ENCODE results near the gene ZBTB48.

The ZBTB48 gene

DNA sequence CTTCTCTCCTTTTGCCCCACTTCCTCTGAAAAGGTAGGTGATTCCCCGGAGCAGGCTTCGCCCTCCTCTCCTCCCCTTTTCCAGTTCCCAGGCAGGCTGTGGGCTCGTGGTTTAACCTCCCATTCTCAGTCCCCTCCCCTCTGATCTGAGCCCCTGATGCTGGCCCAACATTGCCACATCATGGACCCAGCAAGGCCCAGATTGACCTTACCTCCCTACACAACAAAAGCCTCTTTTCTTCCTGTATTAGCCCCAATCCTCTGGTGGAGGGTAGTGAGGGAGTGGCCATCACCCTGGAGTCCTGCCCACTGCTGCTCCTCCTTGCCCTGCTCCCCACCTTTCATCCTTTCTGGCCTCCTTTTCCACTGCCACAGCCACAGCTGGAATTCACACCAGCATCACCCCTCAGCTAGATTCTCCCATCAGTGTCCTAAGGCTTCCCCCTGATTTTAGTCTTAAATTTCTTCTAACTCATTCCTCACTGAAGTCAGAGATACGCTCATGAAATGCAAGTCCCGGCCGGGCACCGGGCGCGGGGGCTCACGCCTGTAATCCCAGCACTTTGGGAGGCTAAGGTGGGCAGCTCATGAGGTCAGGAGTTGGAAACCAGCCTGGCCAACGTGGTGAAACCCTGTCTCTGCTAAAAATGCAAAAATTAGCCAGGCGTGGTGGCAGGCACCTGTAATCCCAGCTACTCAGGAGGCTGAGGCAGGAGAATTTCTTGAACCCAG is 7.0 kb upstream of the ZBTB48 start:
- no peak overlapping the region for H3K4me3 ChIP-seq (ENCODE audit: insufficient read depth, low read length, poor library complexity, severe bottlenecking)
- H3K9me2 ChIP-seq (replicated peaks; ENCODE audit: insufficient read depth, low read length) = no peaks in the 10 kb centered on the region
- H3K9me3 ChIP-seq (ENCODE audit: insufficient read depth, low read length) = no peaks in the 10 kb centered on the region
- no peaks in the 10 kb centered on the region for H4K20me1 ChIP-seq (ENCODE audit: low read depth, low read length)
- no peaks in the 10 kb centered on the region for H3K36me3 ChIP-seq (ENCODE audit: low read length)
- no peaks in the 10 kb centered on the region for H3K79me2 ChIP-seq (ENCODE audit: insufficient read depth, low read length)
- H3K9ac ChIP-seq (ENCODE audit: low read length) = no peak overlapping the region
- no peak overlapping the region for H2AFZ ChIP-seq (ENCODE audit: low read depth, low read length, severe bottlenecking)
- no peaks in the 10 kb centered on the region for H3K27me3 ChIP-seq (ENCODE audit: low read length)
- H3K4me2 ChIP-seq (ENCODE audit: low read depth, low read length, poor library complexity, severe bottlenecking) = no peak overlapping the region
- TF ChIP-seq, protein P1, sequence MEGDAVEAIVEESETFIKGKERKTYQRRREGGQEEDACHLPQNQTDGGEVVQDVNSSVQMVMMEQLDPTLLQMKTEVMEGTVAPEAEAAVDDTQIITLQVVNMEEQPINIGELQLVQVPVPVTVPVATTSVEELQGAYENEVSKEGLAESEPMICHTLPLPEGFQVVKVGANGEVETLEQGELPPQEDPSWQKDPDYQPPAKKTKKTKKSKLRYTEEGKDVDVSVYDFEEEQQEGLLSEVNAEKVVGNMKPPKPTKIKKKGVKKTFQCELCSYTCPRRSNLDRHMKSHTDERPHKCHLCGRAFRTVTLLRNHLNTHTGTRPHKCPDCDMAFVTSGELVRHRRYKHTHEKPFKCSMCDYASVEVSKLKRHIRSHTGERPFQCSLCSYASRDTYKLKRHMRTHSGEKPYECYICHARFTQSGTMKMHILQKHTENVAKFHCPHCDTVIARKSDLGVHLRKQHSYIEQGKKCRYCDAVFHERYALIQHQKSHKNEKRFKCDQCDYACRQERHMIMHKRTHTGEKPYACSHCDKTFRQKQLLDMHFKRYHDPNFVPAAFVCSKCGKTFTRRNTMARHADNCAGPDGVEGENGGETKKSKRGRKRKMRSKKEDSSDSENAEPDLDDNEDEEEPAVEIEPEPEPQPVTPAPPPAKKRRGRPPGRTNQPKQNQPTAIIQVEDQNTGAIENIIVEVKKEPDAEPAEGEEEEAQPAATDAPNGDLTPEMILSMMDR (IDR thresholded peaks at IDR 0.05; ENCODE audit: insufficient read depth, low read length, poor library complexity, severe bottlenecking) = no peak
- no peak for TF ChIP-seq EZH2phosphoT487 (conservative IDR thresholded peaks at IDR 0.05; ENCODE audit: low read length)
- H3K27ac ChIP-seq (ENCODE audit: low read depth, low read length) = no peak overlapping the region
- no peaks in the 10 kb centered on the region for H3F3A ChIP-seq (ENCODE audit: insufficient read depth)

DNA sequence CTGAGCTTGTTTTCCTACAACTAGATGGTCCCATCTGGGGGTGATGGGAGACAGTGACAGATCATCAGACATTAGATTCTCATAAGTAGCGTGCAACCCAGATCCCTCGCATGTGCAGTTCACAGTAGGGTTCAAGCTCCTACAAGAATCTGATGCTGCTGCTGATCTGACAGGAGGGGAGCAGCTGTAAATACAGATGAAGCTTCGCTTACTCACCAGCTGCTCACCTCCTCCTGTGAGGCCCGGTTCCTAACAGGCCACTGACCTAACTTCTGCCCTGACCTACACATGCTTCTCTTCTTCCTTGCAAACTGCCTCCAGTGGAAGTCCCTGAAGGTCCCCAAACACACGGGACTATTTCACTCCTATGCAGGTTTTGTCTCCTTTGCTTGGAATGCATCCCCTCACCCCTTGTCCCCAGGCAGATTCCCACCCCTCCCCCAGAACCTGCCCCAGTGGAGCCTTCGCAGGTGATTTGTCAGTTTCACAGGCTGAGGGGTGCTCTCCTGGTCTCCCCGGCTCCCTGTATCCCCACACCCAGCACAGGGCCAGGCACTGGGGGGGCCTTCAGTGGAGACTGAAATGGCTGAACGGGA is 5.7 kb upstream of the ZBTB48 start:
- no peaks in the 10 kb centered on the region for H3K79me2 ChIP-seq (ENCODE audit: insufficient read depth, low read length)
- H3K4me3 ChIP-seq (ENCODE audit: insufficient read depth, low read length, poor library complexity, severe bottlenecking) = no peak overlapping the region
- H3K27me3 ChIP-seq (ENCODE audit: low read length) = no peaks in the 10 kb centered on the region
- H3K9me3 ChIP-seq (ENCODE audit: insufficient read depth, low read length) = no peaks in the 10 kb centered on the region
- TF ChIP-seq EZH2phosphoT487 (conservative IDR thresholded peaks at IDR 0.05; ENCODE audit: low read length) = no peak
- TF ChIP-seq, protein P1 (IDR thresholded peaks at IDR 0.05; ENCODE audit: insufficient read depth, low read length, poor library complexity, severe bottlenecking) = no peak
- H4K20me1 ChIP-seq (ENCODE audit: low read depth, low read length) = no peaks in the 10 kb centered on the region
- H3K36me3 ChIP-seq (ENCODE audit: low read length) = no peaks in the 10 kb centered on the region
- no peak overlapping the region for H3K4me2 ChIP-seq (ENCODE audit: low read depth, low read length, poor library complexity, severe bottlenecking)
- no peak overlapping the region for H3K9ac ChIP-seq (ENCODE audit: low read length)
- H3F3A ChIP-seq (ENCODE audit: insufficient read depth) = no peaks in the 10 kb centered on the region
- no peaks in the 10 kb centered on the region for H3K9me2 ChIP-seq (replicated peaks; ENCODE audit: insufficient read depth, low read length)
- no peak overlapping the region for H2AFZ ChIP-seq (ENCODE audit: low read depth, low read length, severe bottlenecking)
- H3K27ac ChIP-seq (ENCODE audit: low read depth, low read length) = no peak overlapping the region

DNA sequence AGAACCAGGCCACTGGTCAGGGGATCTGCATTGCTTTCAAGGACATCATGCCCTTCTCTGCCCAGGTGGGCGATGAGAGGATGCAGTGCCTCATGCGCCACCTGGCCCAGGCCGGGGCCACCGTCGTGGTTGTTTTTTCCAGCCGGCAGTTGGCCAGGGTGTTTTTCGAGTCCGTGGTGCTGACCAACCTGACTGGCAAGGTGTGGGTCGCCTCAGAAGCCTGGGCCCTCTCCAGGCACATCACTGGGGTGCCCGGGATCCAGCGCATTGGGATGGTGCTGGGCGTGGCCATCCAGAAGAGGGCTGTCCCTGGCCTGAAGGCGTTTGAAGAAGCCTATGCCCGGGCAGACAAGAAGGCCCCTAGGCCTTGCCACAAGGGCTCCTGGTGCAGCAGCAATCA is 5.0 kb upstream of the ZBTB48 start:
- no peaks in the 10 kb centered on the region for H3K79me2 ChIP-seq (ENCODE audit: insufficient read depth, low read length)
- no peaks in the 10 kb centered on the region for H4K20me1 ChIP-seq (ENCODE audit: low read depth, low read length)
- no peaks in the 10 kb centered on the region for H3K27me3 ChIP-seq (ENCODE audit: low read length)
- H3K36me3 ChIP-seq (ENCODE audit: low read length) = no peaks in the 10 kb centered on the region
- no peak overlapping the region for H3K9ac ChIP-seq (ENCODE audit: low read length)
- no peak for TF ChIP-seq EZH2phosphoT487 (conservative IDR thresholded peaks at IDR 0.05; ENCODE audit: low read length)
- TF ChIP-seq, protein P1 (IDR thresholded peaks at IDR 0.05; ENCODE audit: insufficient read depth, low read length, poor library complexity, severe bottlenecking) = no peak
- H3K4me3 ChIP-seq (ENCODE audit: insufficient read depth, low read length, poor library complexity, severe bottlenecking) = no peak overlapping the region
- no peak overlapping the region for H2AFZ ChIP-seq (ENCODE audit: low read depth, low read length, severe bottlenecking)
- no peak overlapping the region for H3K27ac ChIP-seq (ENCODE audit: low read depth, low read length)
- H3K9me2 ChIP-seq (replicated peaks; ENCODE audit: insufficient read depth, low read length) = no peaks in the 10 kb centered on the region
- no peaks in the 10 kb centered on the region for H3K9me3 ChIP-seq (ENCODE audit: insufficient read depth, low read length)
- H3F3A ChIP-seq (ENCODE audit: insufficient read depth) = no peaks in the 10 kb centered on the region
- H3K4me2 ChIP-seq (ENCODE audit: low read depth, low read length, poor library complexity, severe bottlenecking) = no peak overlapping the region

Measured in SU-DHL-6 (cell line).